T-cell (primary cell): Measurements from ENCODE around the gene BCKDHB. TPM values are rescaled to one million over a fixed set of nuclear protein-coding genes. Genes with fewer than 3 reads are reported as not detected.

ENCODE experiments used
- ATAC-seq, 4 experiments: fragments of 200-7000 bp in 3 of 4; fragments of 150-1000 bp in 1 of 4; cut with Tn5 transposase; replicated peaks in 1 of 4; 1 replicate in 3 of 4; 2 replicates in 1 of 4; pipeline ENCODE4 v1.10.0; 2021; ENCODE audit warnings: moderate library complexity in 3 of 4, mild to moderate bottlenecking in 2 of 4, moderate number of reproducible peaks in 1 of 4
- CTCF ChIA-PET, 2 donors: fragments of 300-600 bp; sonication (Branson Sonifier 250); formaldehyde crosslinking; loops; one replicate each; lab custom pipeline; 2022; ENCODE audit warnings: antibody characterized with exemption in 2 of 2; lab: Charles Lee
- POLR2A ChIA-PET, 2 donors: fragments of 300-600 bp; sonication (Branson Sonifier 250); formaldehyde crosslinking; loops; one replicate each; lab custom pipeline; 2022; ENCODE audit warnings: antibody characterized with exemption in 2 of 2; lab: Charles Lee
- DNase-seq, 35 experiments: peaks; one replicate each; pipeline versions ENCODE4 v3.0.0 to v3.0.0-alpha.2; 2013 to 2023
- H3K27ac ChIP-seq: one replicate; pipeline ENCODE4 v1.5.1; 2013; ENCODE audit warnings: low read length
- H3K27me3 ChIP-seq, 2 experiments: replicated peaks in 1 of 2; 1 replicate in 1 of 2; 2 replicates in 1 of 2; pipeline versions ENCODE4 v1.6.1 to v1.7.0; 2013; ENCODE audit warnings: low read length in 1 of 2, mixed read lengths in 1 of 2; ENCODE audit not compliant: control insufficient read depth in 2 of 2, insufficient read depth in 2 of 2; ENCODE audit errors: extremely low read depth in 1 of 2
- H3K36me3 ChIP-seq, 2 donors: 1 replicate in 1 of 2; 2 replicates in 1 of 2; pipeline versions ENCODE4 v1.6.1 to v1.7.0; 2013; ENCODE audit warnings: low read length in 1 of 2; ENCODE audit not compliant: control insufficient read depth in 2 of 2, insufficient read depth in 1 of 2; ENCODE audit errors: extremely low read depth in 1 of 2
- H3K4me1 ChIP-seq, 2 experiments: 1 replicate in 1 of 2; 2 replicates in 1 of 2; pipeline versions ENCODE4 v1.6.1 to v1.7.0; 2013; ENCODE audit warnings: low read length in 2 of 2, mixed read lengths in 1 of 2; ENCODE audit not compliant: insufficient read depth in 2 of 2, control insufficient read depth in 1 of 2; ENCODE audit errors: extremely low read depth in 1 of 2
- H3K4me3 ChIP-seq, 2 donors: 1 replicate in 1 of 2; 2 replicates in 1 of 2; pipeline versions ENCODE4 v1.5.1 to v1.7.0; 2013; ENCODE audit warnings: mild to moderate bottlenecking in 2 of 2, low read length in 1 of 2, moderate library complexity in 1 of 2; ENCODE audit not compliant: control insufficient read depth in 1 of 2; ENCODE audit errors: extremely low read depth in 1 of 2
- H3K9me3 ChIP-seq: 2 replicates; pipeline ENCODE4 v1.7.0; 2013
- H3K27ac Mint-ChIP-seq, 2 donors: one replicate each; pipeline ENCODE4 v1.8.0; 2020 to 2021; ENCODE audit warnings: mild to moderate bottlenecking in 2 of 2, mixed read lengths in 2 of 2
- H3K27me3 Mint-ChIP-seq, 2 donors: one replicate each; pipeline ENCODE4 v1.8.0; 2021 to 2022; ENCODE audit warnings: mixed read lengths in 2 of 2
- H3K36me3 Mint-ChIP-seq: one replicate; pipeline ENCODE4 v1.8.0; 2021; ENCODE audit warnings: mixed read lengths
- H3K4me1 Mint-ChIP-seq, 3 donors: one replicate each; pipeline ENCODE4 v1.8.0; 2020 to 2022; ENCODE audit warnings: mixed read lengths in 3 of 3, mild to moderate bottlenecking in 1 of 3
- H3K4me3 Mint-ChIP-seq, 3 donors: one replicate each; pipeline ENCODE4 v1.8.0; 2020 to 2022; ENCODE audit warnings: mild to moderate bottlenecking in 3 of 3, mixed read lengths in 3 of 3, moderate library complexity in 3 of 3
- H3K9me3 Mint-ChIP-seq, 3 donors: one replicate each; pipeline ENCODE4 v1.8.0; 2020 to 2022; ENCODE audit warnings: mixed read lengths in 3 of 3
- WGBS: methylation state at CpG from one replicate; pipeline ENCODE4 v1.1.5; 2013; ENCODE audit warnings: missing lambda C conversion rate; ENCODE audit not compliant: insufficient coverage; 5-methylcytosine and 5-hydroxymethylcytosine counted together
- total RNA-seq, 35 experiments: library from RNA in 6 of 35; stranded (reverse) in 6 of 35; fragments of 120-200 nt in 1 of 35; gene quantifications; one replicate each; pipeline versions ENCODE4 v1.2.1 to v1.2.4 and lab custom pipeline; 2013 to 2026

Gene BCKDHB
- total RNA-seq, 5 donors from 2014 or later (not counting 1 experiment from before 2014, with no cell fraction given), result 14.1 to 18.7 (median 15.2) TPM

GRCh38 chr6:80363501-80364122, 257.1 kb downstream of the BCKDHB start:
- POLR2A ChIA-PET, result interaction anchor here in 1 of 2 donors (0.6 kb wide), 1 partner anchor 82 kb away, joined by 3 read pairs; no protein-coding TSS in a partner anchor
- H3K27ac Mint-ChIP-seq, result no peak overlapping the region

GRCh38 chr6:80364149-80364548, 257.7 kb downstream of the BCKDHB start:
- no peaks in the 10 kb centered on the region for H3K4me1 ChIP-seq
- ATAC-seq, result no peak
- H3K4me3 ChIP-seq, result no peak overlapping the region
- Mint-ChIP-seq H3K4me1 (no peaks in the 10 kb centered on the region), H3K27me3 (no peaks in the 10 kb centered on the region), H3K9me3 (no peaks in the 10 kb centered on the region), H3K36me3 (peaks cover 10% of the 10 kb centered on the region), H3K4me3 (no peak overlapping the region), H3K27ac (no peak overlapping the region)
- whole genome bisulfite sequencing, result 86% methylated on average over 1 of the region's 3 CpGs
- H3K27me3 ChIP-seq, result no peaks in the 10 kb centered on the region
- POLR2A ChIA-PET, result no interaction called here
- CTCF ChIA-PET, result no interaction called here
- H3K9me3 ChIP-seq, result no peaks in the 10 kb centered on the region
- H3K27ac ChIP-seq, result no peak overlapping the region
- no peaks in the 10 kb centered on the region for H3K36me3 ChIP-seq
- DNase-seq, result no peak

More at GRCh38 chr6:80363501-80364122, 257.1 kb downstream of the BCKDHB start:
- CTCF ChIA-PET, result no interaction called here
- ATAC-seq (no peak), DNase-seq (no peak)
- Mint-ChIP-seq H3K36me3 (peaks cover 12% of the 10 kb centered on the region), H3K9me3 (no peaks in the 10 kb centered on the region), H3K4me3 (no peak overlapping the region), H3K27me3 (no peaks in the 10 kb centered on the region), H3K4me1 (no peaks in the 10 kb centered on the region)
- Histone ChIP-seq H3K4me3 (no peak overlapping the region), H3K27me3 (no peaks in the 10 kb centered on the region), H3K4me1 (no peaks in the 10 kb centered on the region), H3K27ac (no peak overlapping the region), H3K36me3 (no peaks in the 10 kb centered on the region), H3K9me3 (no peaks in the 10 kb centered on the region)
- WGBS, result no CpG with 5 or more reads among the region's 3 CpGs

DNA sequence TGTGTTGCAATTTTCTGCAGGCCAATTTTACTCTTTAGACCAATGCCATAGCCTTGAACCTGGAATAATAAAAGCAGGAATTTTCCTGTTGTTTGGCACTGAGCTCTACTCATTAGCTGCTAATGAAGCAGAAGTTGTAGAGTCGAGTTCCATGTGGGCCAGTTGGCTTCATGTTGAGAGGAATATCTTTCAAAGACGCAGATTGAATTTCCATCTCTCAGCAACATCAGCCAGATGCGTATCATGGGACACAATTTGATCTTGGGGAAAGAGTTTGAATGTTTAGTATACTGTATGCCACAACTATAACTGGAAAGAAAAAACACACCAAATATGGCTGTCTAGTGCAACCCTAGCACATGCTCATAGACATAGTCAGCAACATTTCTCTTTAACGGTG, 259.6 kb downstream of the BCKDHB start:
- Mint-ChIP-seq H3K4me1 (no peaks in the 10 kb centered on the region), H3K9me3 (no peaks in the 10 kb centered on the region), H3K27me3 (no peaks in the 10 kb centered on the region), H3K4me3 (no peak overlapping the region), H3K27ac (no peak overlapping the region), H3K36me3 (peaks cover 6% of the 10 kb centered on the region)
- H3K27ac ChIP-seq, result no peak overlapping the region
- CTCF ChIA-PET, result no interaction called here
- no peak for DNase-seq
- H3K9me3 ChIP-seq, result no peaks in the 10 kb centered on the region
- ATAC-seq, result no peak
- no peaks in the 10 kb centered on the region for H3K27me3 ChIP-seq
- no peaks in the 10 kb centered on the region for H3K36me3 ChIP-seq
- no peaks in the 10 kb centered on the region for H3K4me1 ChIP-seq
- POLR2A ChIA-PET, result no interaction called here
- no peak overlapping the region for H3K4me3 ChIP-seq
- WGBS, result no CpG with 5 or more reads among the region's 4 CpGs

- Mint-ChIP-seq H3K4me1 (no peaks in the 10 kb centered on the region), H3K9me3 (peaks cover 0 to under 1% (median 0%) of the 10 kb centered on the region in 3 donors), H3K27me3 (no peaks in the 10 kb centered on the region), H3K36me3 (peaks cover 6% of the 10 kb centered on the region), H3K4me3 (no peak overlapping the region), H3K27ac (no peak overlapping the region)
- no peak overlapping the region for H3K27ac ChIP-seq
- ChIA-PET POLR2A (no interaction called here), CTCF (no interaction called here)
- ATAC-seq (no peak), DNase-seq (no peak)
- H3K4me3 ChIP-seq, result no peak overlapping the region
- no peaks in the 10 kb centered on the region for H3K4me1 ChIP-seq
- H3K27me3 ChIP-seq, result no peaks in the 10 kb centered on the region
- H3K36me3 ChIP-seq, result no peaks in the 10 kb centered on the region
- H3K9me3 ChIP-seq, result no peaks in the 10 kb centered on the region
Observed at GRCh38 chr6:80366714-80367113, 260.2 kb downstream of the BCKDHB start.

DNA sequence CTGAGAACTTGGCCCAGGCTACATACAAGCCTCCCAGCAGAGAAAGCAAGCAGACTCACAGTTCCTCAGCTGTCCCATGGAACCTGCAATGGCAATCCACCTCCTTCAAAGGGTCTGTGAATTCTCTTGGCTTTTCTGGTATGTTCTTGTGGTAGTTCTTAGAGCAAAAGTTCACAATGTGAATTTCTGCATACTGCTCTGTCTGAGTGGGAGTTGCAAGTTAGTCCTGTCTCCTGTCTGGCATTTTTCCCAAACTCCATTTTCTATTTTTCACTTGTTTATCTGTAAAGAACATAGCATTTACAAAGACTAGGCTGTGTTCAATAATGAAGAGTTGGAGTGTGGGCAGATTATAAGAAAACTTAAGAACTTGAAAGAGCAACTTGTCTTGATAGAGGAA, 269.9 kb downstream of the BCKDHB start:
- Histone ChIP-seq H3K4me3 (no peak overlapping the region), H3K36me3 (no peaks in the 10 kb centered on the region), H3K4me1 (no peaks in the 10 kb centered on the region), H3K27me3 (no peaks in the 10 kb centered on the region), H3K27ac (no peak overlapping the region), H3K9me3 (no peaks in the 10 kb centered on the region)
- no peak overlapping the region for H3K27ac Mint-ChIP-seq
- no peaks in the 10 kb centered on the region for H3K4me1 Mint-ChIP-seq
- CTCF ChIA-PET, result no interaction called here
- peaks cover 0 to 11% (median 3%) of the 10 kb centered on the region in 3 donors for H3K9me3 Mint-ChIP-seq
- DNase-seq, result no peak
- H3K27me3 Mint-ChIP-seq, result no peaks in the 10 kb centered on the region
- H3K4me3 Mint-ChIP-seq, result no peak overlapping the region
- H3K36me3 Mint-ChIP-seq, result peaks cover 6% of the 10 kb centered on the region
- ATAC-seq, result no peak
- POLR2A ChIA-PET, result no interaction called here

- no peak overlapping the region for H3K27ac ChIP-seq
- no peak overlapping the region for H3K4me3 ChIP-seq
- Mint-ChIP-seq H3K36me3 (peaks cover 4% of the 10 kb centered on the region), H3K27me3 (no peaks in the 10 kb centered on the region), H3K27ac (no peak overlapping the region), H3K9me3 (no peaks in the 10 kb centered on the region), H3K4me1 (no peaks in the 10 kb centered on the region), H3K4me3 (no peak overlapping the region)
- DNase-seq (no peak), ATAC-seq (no peak)
- POLR2A ChIA-PET, result no interaction called here
- H3K9me3 ChIP-seq, result no peaks in the 10 kb centered on the region
- H3K36me3 ChIP-seq, result no peaks in the 10 kb centered on the region
- no peaks in the 10 kb centered on the region for H3K4me1 ChIP-seq
- H3K27me3 ChIP-seq, result no peaks in the 10 kb centered on the region
- no CpG with 5 or more reads among the region's 1 CpG for WGBS
- CTCF ChIA-PET, result no interaction called here
Observed at GRCh38 chr6:80380566-80380965, 274.1 kb downstream of the BCKDHB start.

DNA sequence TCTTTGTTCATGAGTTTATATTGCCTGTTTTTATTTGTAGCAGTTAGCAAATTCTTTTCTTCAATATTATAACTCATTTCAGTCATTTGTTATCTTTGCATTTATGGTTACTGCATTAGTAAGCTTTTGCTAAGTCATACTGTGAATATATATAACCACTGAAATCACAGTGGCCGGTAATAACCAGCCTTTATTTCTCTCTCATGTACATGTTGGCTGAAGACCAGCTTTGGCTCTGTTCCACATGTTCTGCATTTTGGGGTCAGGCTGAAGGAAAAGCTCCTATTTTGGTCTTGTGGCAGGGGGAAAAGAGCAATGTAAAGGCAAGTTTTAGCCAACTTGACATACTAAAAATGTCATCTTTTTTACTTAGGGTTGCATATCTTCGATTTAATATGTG, 276.3 kb downstream of the BCKDHB start:
- POLR2A ChIA-PET, result no interaction called here

More for the DNA sequence above, 276.3 kb downstream of the BCKDHB start:
- Mint-ChIP-seq H3K9me3 (no peaks in the 10 kb centered on the region), H3K27me3 (no peaks in the 10 kb centered on the region), H3K4me1 (no peaks in the 10 kb centered on the region), H3K27ac (no peak overlapping the region), H3K36me3 (peaks cover 4% of the 10 kb centered on the region), H3K4me3 (no peak overlapping the region)
- CTCF ChIA-PET, result no interaction called here
- DNase-seq, result no peak
- no peak for ATAC-seq
- no CpG with 5 or more reads among the region's 2 CpGs for WGBS
- H3K27me3 ChIP-seq, result no peaks in the 10 kb centered on the region
- no peak overlapping the region for H3K4me3 ChIP-seq
- no peaks in the 10 kb centered on the region for H3K4me1 ChIP-seq
- no peak overlapping the region for H3K27ac ChIP-seq
- no peaks in the 10 kb centered on the region for H3K9me3 ChIP-seq
- H3K36me3 ChIP-seq, result no peaks in the 10 kb centered on the region
